DOHH2 (cell line): ENCODE results near the gene PKDCC.

Experiments used
- CTCF ChIP-seq: fragments of 200-600 bp; sonication (generic); IDR thresholded peaks from one replicate; pipeline ENCODE4 v1.5.1; 2014; ENCODE audit warnings: antibody characterized with exemption, mild to moderate bottlenecking, low read depth, low read length; ENCODE audit not compliant: poor library complexity, severe bottlenecking
- EZH2phosphoT487 ChIP-seq: fragments of 200-600 bp; sonication (generic); IDR thresholded peaks from 2 replicates; pipeline ENCODE4 v1.6.1; 2017; ENCODE audit warnings: borderline replicate concordance, mild to moderate bottlenecking, antibody characterized with exemption, low read length, moderate library complexity, mixed read lengths

GRCh38 chr2:42084231-42084671, 36.4 kb downstream of the PKDCC start:
- TF ChIP-seq CTCF (no peak), EZH2phosphoT487 (no peak)
